Activated CD8-positive, alpha-beta memory T cell treated with anti-CD3 and anti-CD28 coated beads, Interleukin-2, amount 10 ng/mL, durations not matched to agents 7 days and 5 days (primary cell): ENCODE results near the gene CAMKK2. TPM values are rescaled to one million over a fixed set of nuclear protein-coding genes. Genes with fewer than 3 reads are reported as not detected.
"Not testable (repeated sequence)": the region's sequence is repeated elsewhere in the genome, so short reads cannot be mapped to it uniquely, and the experiment has no call there.

ENCODE experiments used
- ATAC-seq: fragments of 150-1000 bp; cut with Tn5 transposase; one replicate; pipeline ENCODE4 v1.10.0; 2021; ENCODE audit warnings: moderate library complexity
- CTCF ChIA-PET: fragments of 350-600 bp; sonication (Branson Sonifier 250); formaldehyde crosslinking; loops from one replicate; lab custom pipeline; 2021; ENCODE audit warnings: antibody characterized with exemption; lab: Charles Lee
- DNase-seq: peaks from one replicate; pipeline ENCODE4 v3.0.0-alpha.2; 2020
- H3K27ac Mint-ChIP-seq: one replicate; pipeline ENCODE4 v1.8.0; 2021; ENCODE audit warnings: mild to moderate bottlenecking, mixed read lengths
- H3K27me3 Mint-ChIP-seq: one replicate; pipeline ENCODE4 v1.8.0; 2021; ENCODE audit warnings: mixed read lengths
- H3K36me3 Mint-ChIP-seq: one replicate; pipeline ENCODE4 v1.8.0; 2021; ENCODE audit warnings: mild to moderate bottlenecking, mixed read lengths
- H3K4me1 Mint-ChIP-seq: one replicate; pipeline ENCODE4 v1.8.0; 2021; ENCODE audit warnings: mixed read lengths
- H3K4me3 Mint-ChIP-seq: one replicate; pipeline ENCODE4 v1.8.0; 2021; ENCODE audit warnings: mild to moderate bottlenecking, moderate library complexity, mixed read lengths
- H3K9me3 Mint-ChIP-seq: one replicate; pipeline ENCODE4 v1.8.0; 2022; ENCODE audit warnings: low read depth, mixed read lengths
- total RNA-seq, 2 experiments: library from RNA; stranded (reverse); gene quantifications; one replicate each; pipeline ENCODE4 v1.2.3, GENCODE V29; 2021

The CAMKK2 gene
- total RNA-seq, 2 experiments from 2014 or later: 34.1 to 37.4 TPM

DNA sequence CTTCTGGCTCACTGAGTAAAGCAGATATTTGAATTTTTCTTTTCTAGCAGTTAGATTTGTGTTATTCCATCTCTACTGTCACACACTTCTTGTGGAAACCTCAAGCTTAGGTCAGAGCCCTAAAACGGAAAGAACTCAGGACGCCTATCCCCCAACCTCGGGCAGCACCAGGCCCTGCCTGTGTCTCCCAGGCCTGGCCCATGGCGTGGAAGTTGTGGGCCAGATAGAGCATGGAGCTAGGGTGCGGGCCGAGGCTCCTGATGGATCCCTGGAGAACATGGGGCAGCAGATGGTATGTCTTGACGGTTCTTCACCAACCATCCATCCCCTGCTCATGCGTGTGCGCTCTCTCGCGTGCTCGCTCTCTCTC lies 66.0 kb downstream of the CAMKK2 start:
- ATAC-seq: peak; percentile 12
- Mint-ChIP-seq H3K4me1 (peaks cover 32% of the 10 kb centered on the region), H3K27ac (peak overlapping the region; percentile 71), H3K4me3 (no peak overlapping the region), H3K9me3 (no peaks in the 10 kb centered on the region), H3K36me3 (peaks cover 53% of the 10 kb centered on the region), H3K27me3 (no peaks in the 10 kb centered on the region)
- no peak for DNase-seq
- CTCF ChIA-PET: interaction anchor here (0.7 to 4.3 kb wide), 9 partner anchors 9 to 351 kb away, joined by 3 to 28 read pairs (median 3); partner anchors contain the start of gene P2RX7

DNA sequence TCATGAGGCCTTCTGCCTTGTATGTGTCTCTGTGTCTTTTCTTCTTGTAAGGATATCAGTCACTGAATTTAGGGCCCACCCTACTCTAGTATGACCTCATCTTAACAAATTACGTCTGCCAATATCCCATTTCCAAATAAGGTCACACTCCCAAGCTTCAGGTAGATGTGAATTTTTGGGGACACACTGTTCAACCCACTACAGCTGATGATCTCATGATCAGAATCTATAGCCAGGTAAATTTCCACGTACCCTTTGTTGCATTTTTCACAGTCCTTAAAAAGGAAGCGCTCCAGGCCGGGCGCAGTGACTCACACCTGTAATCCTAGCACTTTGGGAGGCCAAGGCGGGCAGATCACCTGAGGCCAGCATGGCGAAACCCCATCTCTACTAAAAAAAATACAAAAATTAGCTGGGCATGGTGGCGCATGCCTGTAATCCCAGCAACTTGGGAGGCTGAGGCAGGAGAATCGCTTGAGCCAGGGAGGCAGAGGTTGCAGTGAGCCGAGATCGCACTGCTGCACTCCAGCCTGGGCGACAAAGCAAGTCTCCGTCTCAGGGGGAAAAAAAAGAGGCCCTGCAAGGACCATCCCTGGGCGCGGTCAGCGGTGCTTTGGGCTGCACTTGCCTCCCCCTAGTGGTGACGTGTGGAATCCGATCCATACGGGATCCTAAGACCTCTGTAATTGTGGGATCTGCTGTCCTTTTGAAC lies 66.5 kb downstream of the CAMKK2 start:
- peak overlapping the region; percentile 71 for H3K27ac Mint-ChIP-seq
- peak; percentile 76 for ATAC-seq
- not testable (repeated sequence) for H3K4me3 Mint-ChIP-seq, H3K9me3 Mint-ChIP-seq, H3K27me3 Mint-ChIP-seq
- peak; percentile 78 for DNase-seq
- CTCF ChIA-PET: interaction anchor here (0.6 to 4.3 kb wide), 10 partner anchors 9 to 170 kb away, joined by 3 to 28 read pairs (median 3); partner anchors contain the start of gene P2RX7
- peaks cover 36% of the 10 kb centered on the region for H3K4me1 Mint-ChIP-seq
- peaks cover 54% of the 10 kb centered on the region for H3K36me3 Mint-ChIP-seq

DNA sequence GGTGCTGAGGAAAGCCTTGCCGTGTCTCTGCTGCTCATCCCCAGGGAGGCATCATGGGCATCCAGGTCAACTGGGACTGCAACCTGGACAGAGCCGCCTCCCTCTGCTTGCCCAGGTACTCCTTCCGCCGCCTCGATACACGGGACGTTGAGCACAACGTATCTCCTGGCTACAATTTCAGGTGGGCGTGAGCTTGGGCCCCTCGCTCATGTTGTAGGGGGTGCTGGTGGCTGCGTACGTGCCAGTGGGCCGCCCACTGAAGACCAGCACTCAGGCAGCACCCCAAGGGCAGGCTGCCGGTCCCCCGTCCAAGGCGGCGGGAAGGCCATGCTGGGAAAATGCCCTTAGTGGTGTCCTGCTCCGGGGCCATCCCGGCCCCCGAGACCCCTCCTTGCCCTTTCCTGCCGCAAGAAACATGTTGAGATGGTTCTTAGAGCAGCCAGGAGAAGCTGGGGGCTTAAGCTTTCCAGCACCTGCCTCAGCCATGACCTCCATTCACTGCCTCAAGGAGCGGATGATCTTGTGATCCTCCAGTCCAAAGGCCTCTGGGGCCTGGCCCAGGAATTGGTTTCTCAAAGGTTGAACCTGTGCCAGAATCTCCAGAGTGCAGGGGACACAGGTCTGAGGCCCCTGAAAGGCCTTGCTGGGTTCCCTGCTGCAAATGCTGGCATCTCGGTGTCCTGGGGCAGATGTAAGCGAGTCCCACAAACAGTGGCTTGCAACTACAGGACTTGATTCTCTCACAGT lies 67.4 kb downstream of the CAMKK2 start:
- ATAC-seq (no peak), DNase-seq (no peak)
- peaks cover 52% of the 10 kb centered on the region for H3K36me3 Mint-ChIP-seq
- H3K4me3 Mint-ChIP-seq: no peak overlapping the region
- H3K4me1 Mint-ChIP-seq: peaks cover 45% of the 10 kb centered on the region
- no peaks in the 10 kb centered on the region for H3K9me3 Mint-ChIP-seq
- CTCF ChIA-PET: interaction anchor here (0.6 to 4.3 kb wide), 7 partner anchors 10 to 169 kb away, joined by 3 to 28 read pairs (median 4); no protein-coding TSS in a partner anchor
- H3K27me3 Mint-ChIP-seq: no peaks in the 10 kb centered on the region
- peak overlapping the region; percentile 71 for H3K27ac Mint-ChIP-seq

DNA sequence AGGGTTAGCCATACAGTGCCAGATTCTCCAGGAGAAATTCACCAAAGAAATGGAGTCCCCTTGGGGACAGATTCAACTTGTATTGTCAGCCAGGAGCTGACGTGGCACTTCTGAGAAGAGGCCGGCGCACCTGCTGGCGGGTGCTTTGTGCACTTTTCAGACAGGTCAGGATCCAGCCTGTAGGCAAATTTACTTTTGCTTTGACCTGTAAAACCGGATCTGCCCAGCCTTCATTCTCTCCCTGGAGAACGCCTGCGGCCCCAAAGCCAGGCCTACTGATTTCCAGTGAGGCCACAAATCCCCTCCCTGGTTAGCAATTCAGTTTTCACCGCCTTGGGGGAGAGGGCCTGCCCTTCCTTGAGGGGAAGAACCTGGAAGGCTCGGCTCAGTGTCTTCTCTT lies 69.2 kb downstream of the CAMKK2 start:
- CTCF ChIA-PET: no interaction called here
- Mint-ChIP-seq H3K27me3 (no peaks in the 10 kb centered on the region), H3K9me3 (no peaks in the 10 kb centered on the region), H3K36me3 (peaks cover 57% of the 10 kb centered on the region), H3K4me3 (no peak overlapping the region), H3K27ac (peak overlapping the region; percentile 60), H3K4me1 (peaks cover 61% of the 10 kb centered on the region)
- no peak for DNase-seq
- ATAC-seq: no peak

GRCh38 chr12:121226871-121227270 lies 69.6 kb downstream of the CAMKK2 start:
- H3K27me3 Mint-ChIP-seq, ATAC-seq, CTCF ChIA-PET, H3K4me3 Mint-ChIP-seq, H3K9me3 Mint-ChIP-seq, DNase-seq: not testable (repeated sequence)
- H3K36me3 Mint-ChIP-seq: peaks cover 61% of the 10 kb centered on the region
- H3K4me1 Mint-ChIP-seq: peaks cover 65% of the 10 kb centered on the region
- H3K27ac Mint-ChIP-seq: peak overlapping the region; percentile 60

DNA sequence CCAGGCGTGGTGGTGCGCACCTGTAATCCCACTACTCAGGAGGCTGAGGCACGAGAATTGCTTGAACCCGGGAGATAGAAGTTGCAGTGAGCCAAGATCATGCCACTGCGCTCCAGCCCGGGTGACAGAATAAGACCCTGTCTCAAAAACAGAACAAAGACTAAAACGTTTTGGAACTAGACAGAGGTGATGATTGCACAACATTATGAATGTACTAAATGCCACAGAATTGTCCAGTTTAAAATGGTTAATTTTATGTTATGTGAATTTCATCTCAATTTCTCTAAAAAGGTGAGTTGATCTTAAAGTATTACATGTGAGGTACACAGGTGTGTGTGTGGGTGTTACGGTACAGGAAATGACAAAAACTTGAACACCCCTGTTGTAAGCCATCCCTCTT lies 70.1 kb downstream of the CAMKK2 start:
- Mint-ChIP-seq H3K4me3 (no peak overlapping the region), H3K36me3 (peaks cover 64% of the 10 kb centered on the region), H3K27ac (peak overlapping the region; percentile 60), H3K27me3 (no peaks in the 10 kb centered on the region), H3K9me3 (no peaks in the 10 kb centered on the region), H3K4me1 (peaks cover 69% of the 10 kb centered on the region)
- CTCF ChIA-PET: no interaction called here
- ATAC-seq: no peak
- no peak for DNase-seq

- DNase-seq (peak; percentile 91), ATAC-seq (peak; percentile 79)
- Mint-ChIP-seq H3K9me3 (no peaks in the 10 kb centered on the region), H3K27ac (peak overlapping the region; percentile 88), H3K4me3 (peak overlapping the region; percentile 42), H3K36me3 (peaks cover 61% of the 10 kb centered on the region), H3K27me3 (no peaks in the 10 kb centered on the region), H3K4me1 (peaks cover 61% of the 10 kb centered on the region)
- CTCF ChIA-PET: interaction anchor here (0.7 to 3.2 kb wide), 11 partner anchors 10 to 186 kb away, joined by 3 to 21 read pairs (median 5); partner anchors contain the start of gene P2RX7
Measured at GRCh38 chr12:121224591-121224990, 71.9 kb downstream of the CAMKK2 start.

DNA sequence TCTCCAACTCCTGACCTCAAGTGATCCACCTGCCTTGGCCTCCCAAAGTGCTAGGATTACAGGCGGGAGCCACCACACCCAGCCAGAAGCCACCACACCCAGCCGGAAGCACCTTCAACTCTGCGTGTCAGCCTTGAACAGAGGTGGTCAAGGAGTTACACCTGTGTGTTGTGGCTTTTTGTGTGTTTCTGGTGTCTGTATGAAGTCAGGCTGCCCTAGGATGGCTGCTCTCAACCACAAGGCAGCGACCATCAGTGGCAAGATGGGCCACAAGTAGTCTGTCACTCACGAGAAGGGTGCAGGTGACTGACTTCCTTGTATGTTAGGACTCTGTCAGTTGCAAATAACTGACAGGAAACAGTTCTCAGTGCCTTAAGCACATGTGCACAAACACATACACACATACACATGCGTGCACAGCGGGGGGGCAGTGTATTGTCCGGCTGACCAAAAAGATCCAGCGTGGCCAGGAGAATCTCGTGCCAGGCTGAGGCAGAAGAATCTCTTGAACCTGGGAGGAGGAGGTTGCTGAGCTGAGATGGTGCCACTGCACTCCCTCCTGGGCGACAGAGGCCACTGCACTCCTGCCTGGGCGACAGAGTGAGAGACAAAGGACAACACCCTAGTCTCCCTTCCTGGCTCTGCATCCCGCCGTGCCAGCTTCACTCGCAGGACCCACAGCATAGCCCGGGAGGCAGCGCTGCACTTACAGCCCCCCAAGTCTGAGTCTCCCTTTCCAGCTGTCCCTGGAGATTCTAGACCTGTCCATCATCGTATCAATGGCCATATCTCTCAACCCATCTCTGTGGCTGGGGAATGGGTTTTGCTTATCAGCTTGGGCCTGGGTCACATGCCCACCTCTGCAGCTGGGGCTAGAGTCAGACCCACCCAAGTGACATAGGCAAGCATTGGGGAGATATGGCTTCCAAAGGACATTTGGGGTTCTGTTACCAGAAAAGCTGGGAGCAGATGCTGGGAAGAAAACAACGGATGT lies 72.9 kb downstream of the CAMKK2 start:
- Mint-ChIP-seq H3K27me3 (no peaks in the 10 kb centered on the region), H3K36me3 (peaks cover 64% of the 10 kb centered on the region), H3K9me3 (no peaks in the 10 kb centered on the region), H3K4me3 (peak overlapping the region; percentile 34), H3K27ac (peak overlapping the region; percentile 88), H3K4me1 (peaks cover 56% of the 10 kb centered on the region)
- CTCF ChIA-PET: interaction anchor here (1.0 to 3.2 kb wide), 11 partner anchors 9 to 185 kb away, joined by 3 to 21 read pairs (median 5); no protein-coding TSS in a partner anchor
- DNase-seq (peak; percentile 91), ATAC-seq (peak; percentile 64)

DNA sequence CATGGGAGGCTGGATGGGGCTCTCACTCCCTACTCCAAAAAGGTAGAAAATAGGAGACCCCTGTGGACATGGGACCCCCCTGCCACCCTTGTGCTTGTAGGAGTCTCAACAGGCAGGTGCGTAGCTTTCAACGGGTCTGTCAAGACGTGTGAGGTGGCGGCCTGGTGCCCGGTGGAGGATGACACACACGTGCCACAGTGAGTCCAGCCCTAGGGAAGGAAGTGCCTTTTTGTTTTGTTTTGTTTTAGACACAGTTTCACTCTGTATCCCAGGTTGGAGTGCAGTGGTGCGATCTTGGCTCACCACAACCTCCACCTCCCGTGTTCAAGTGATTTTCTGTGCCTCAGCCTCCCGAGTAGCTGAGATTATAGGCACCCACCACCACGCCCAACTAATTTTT lies 73.7 kb downstream of the CAMKK2 start:
- CTCF ChIA-PET: interaction anchor here (1.0 to 3.2 kb wide), 4 partner anchors 8 to 162 kb away, joined by 3 to 21 read pairs (median 14); no protein-coding TSS in a partner anchor
- no peaks in the 10 kb centered on the region for H3K9me3 Mint-ChIP-seq
- ATAC-seq: peak; percentile 31
- peaks cover 55% of the 10 kb centered on the region for H3K4me1 Mint-ChIP-seq
- H3K27me3 Mint-ChIP-seq: no peaks in the 10 kb centered on the region
- peak overlapping the region; percentile 88 for H3K27ac Mint-ChIP-seq
- H3K4me3 Mint-ChIP-seq: no peak overlapping the region
- DNase-seq: peak; percentile 63
- H3K36me3 Mint-ChIP-seq: peaks cover 69% of the 10 kb centered on the region

DNA sequence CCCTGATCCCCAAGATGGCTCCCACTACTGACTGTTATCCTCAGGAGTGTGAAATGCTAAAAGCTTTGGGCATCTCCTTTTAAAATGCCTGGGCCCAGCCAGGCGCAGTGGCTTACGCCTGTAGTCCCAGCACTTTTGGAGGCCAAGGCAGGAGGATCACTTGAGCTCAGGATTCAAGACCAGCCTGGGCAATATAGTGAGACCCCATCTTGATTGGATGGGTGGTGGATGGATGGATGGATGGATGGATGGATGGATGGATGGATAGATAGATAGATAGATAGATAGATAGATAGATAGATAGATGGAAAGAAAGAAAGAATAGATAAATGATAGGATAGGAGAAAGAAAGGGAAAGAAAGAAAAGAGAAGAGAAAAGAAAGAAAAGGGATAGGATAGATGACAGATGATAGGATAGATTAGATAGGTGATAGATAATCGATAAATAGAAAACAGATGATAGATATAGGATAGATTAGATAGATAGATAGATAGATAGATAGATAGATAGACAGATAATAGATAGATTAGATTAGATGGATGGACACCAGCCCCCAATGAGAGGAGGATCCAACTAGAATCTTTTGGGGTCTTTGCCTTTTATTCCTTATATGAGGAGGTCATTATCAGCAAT lies 77.0 kb downstream of the CAMKK2 start:
- DNase-seq: no peak
- no peaks in the 10 kb centered on the region for H3K9me3 Mint-ChIP-seq
- no peaks in the 10 kb centered on the region for H3K27me3 Mint-ChIP-seq
- peaks cover 49% of the 10 kb centered on the region for H3K4me1 Mint-ChIP-seq
- H3K4me3 Mint-ChIP-seq: no peak overlapping the region
- no peak for ATAC-seq
- H3K36me3 Mint-ChIP-seq: peaks cover 60% of the 10 kb centered on the region
- no peak overlapping the region for H3K27ac Mint-ChIP-seq
- CTCF ChIA-PET: no interaction called here

GRCh38 chr12:121218588-121219352 lies 77.7 kb downstream of the CAMKK2 start:
- DNase-seq: no peak
- Mint-ChIP-seq H3K27me3 (no peaks in the 10 kb centered on the region), H3K36me3 (peaks cover 61% of the 10 kb centered on the region), H3K4me1 (peaks cover 49% of the 10 kb centered on the region), H3K9me3 (no peaks in the 10 kb centered on the region), H3K27ac (no peak overlapping the region), H3K4me3 (no peak overlapping the region)
- no peak for ATAC-seq
- CTCF ChIA-PET: no interaction called here

GRCh38 chr12:121217761-121218160 lies 78.7 kb downstream of the CAMKK2 start:
- peaks cover 48% of the 10 kb centered on the region for H3K4me1 Mint-ChIP-seq
- H3K27me3 Mint-ChIP-seq: no peaks in the 10 kb centered on the region
- H3K27ac Mint-ChIP-seq: no peak overlapping the region
- no peak for ATAC-seq
- CTCF ChIA-PET: interaction anchor here (0.8 to 4.6 kb wide), 3 partner anchors 12 to 120 kb away, joined by 3 to 22 read pairs (median 3); no protein-coding TSS in a partner anchor
- peaks cover 57% of the 10 kb centered on the region for H3K36me3 Mint-ChIP-seq
- H3K4me3 Mint-ChIP-seq: no peak overlapping the region
- no peak for DNase-seq
- H3K9me3 Mint-ChIP-seq: no peaks in the 10 kb centered on the region
